ENCODE data around the gene CFAP54. TPM values are rescaled to one million over a fixed set of nuclear protein-coding genes. Genes with fewer than 3 reads are reported as not detected.

The CFAP54 gene
- total RNA-seq, 1 experiment from 2014 or later, result 0.09 TPM

Other genes with a start within 250 kb of the CFAP54 start
- gene CDK17, start 89.1 kb upstream of the CFAP54 start, total RNA-seq (2021), result 18.7 to 20.0 TPM (median 19.4 TPM) in 3 replicates